ENCODE measurements around the gene CCNE1.
"Not testable (repeated sequence)": the region's sequence is repeated elsewhere in the genome, so short reads cannot be mapped to it uniquely, and the experiment has no call there.

Gene CCNE1

GRCh38 chr19:29787281-29787680 is 24.5 kb upstream of the CCNE1 start:
- DNase-seq (ENCODE audit: low spot score): no peak

- no peak for DNase-seq (ENCODE audit: low spot score)
Observed at GRCh38 chr19:29789007-29789406, 22.8 kb upstream of the CCNE1 start.

GRCh38 chr19:29793116-29793727 is 18.6 kb upstream of the CCNE1 start:
- DNase-seq (ENCODE audit: low spot score): no peak

- not testable (repeated sequence) for DNase-seq (ENCODE audit: low spot score)
Observed at GRCh38 chr19:29794490-29794889, 17.3 kb upstream of the CCNE1 start.

GRCh38 chr19:29795461-29796172 is 16.2 kb upstream of the CCNE1 start:
- DNase-seq (ENCODE audit: low spot score): no peak

GRCh38 chr19:29796173-29796573 is 15.6 kb upstream of the CCNE1 start:
- DNase-seq (ENCODE audit: low spot score): no peak

- DNase-seq (ENCODE audit: low spot score): peak; percentile 75
Observed at GRCh38 chr19:29798774-29799497, 12.9 kb upstream of the CCNE1 start.

- no peak for DNase-seq (ENCODE audit: low spot score)
Observed at GRCh38 chr19:29800100-29800825, 11.5 kb upstream of the CCNE1 start.

- DNase-seq (ENCODE audit: low spot score): not testable (repeated sequence)
Observed at GRCh38 chr19:29803951-29804350, 7.8 kb upstream of the CCNE1 start.

- no peak for DNase-seq (ENCODE audit: low spot score)
Observed at GRCh38 chr19:29804493-29804892, 7.3 kb upstream of the CCNE1 start.

GRCh38 chr19:29805031-29805965 is 6.5 kb upstream of the CCNE1 start:
- DNase-seq (ENCODE audit: low spot score): peak; percentile 51

GRCh38 chr19:29806098-29806866 is 5.5 kb upstream of the CCNE1 start:
- DNase-seq (ENCODE audit: low spot score): peak; percentile 7

GRCh38 chr19:29807178-29807577 is 4.6 kb upstream of the CCNE1 start:
- DNase-seq (ENCODE audit: low spot score): no peak

- DNase-seq (ENCODE audit: low spot score): no peak
Observed at GRCh38 chr19:29807870-29808405, 3.9 kb upstream of the CCNE1 start.

GRCh38 chr19:29809795-29810503 is 1.8 kb upstream of the CCNE1 start:
- DNase-seq (ENCODE audit: low spot score): no peak

- DNase-seq (ENCODE audit: low spot score): no peak
Observed at GRCh38 chr19:29810504-29810871, 1.3 kb upstream of the CCNE1 start.

GRCh38 chr19:29812080-29812880 is 489 bp downstream of the CCNE1 start:
- no peak for DNase-seq (ENCODE audit: low spot score)

GRCh38 chr19:29812881-29813275 is 1.1 kb downstream of the CCNE1 start:
- no peak for DNase-seq (ENCODE audit: low spot score)

- no peak for DNase-seq (ENCODE audit: low spot score)
Observed at GRCh38 chr19:29813642-29814041, 1.9 kb downstream of the CCNE1 start.
